OCI-M2 (cell line): Measurements from ENCODE around the gene IFNAR2.
"Not testable (repeated sequence)": the region's sequence is repeated elsewhere in the genome, so short reads cannot be mapped to it uniquely, and the experiment has no call there.

Experiments used
- DNase-seq: peaks from one replicate; lab custom pipeline; 2025; ENCODE audit not compliant: unreplicated experiment; lab: John Stamatoyannopoulos, UW

IFNAR2 gene

DNA sequence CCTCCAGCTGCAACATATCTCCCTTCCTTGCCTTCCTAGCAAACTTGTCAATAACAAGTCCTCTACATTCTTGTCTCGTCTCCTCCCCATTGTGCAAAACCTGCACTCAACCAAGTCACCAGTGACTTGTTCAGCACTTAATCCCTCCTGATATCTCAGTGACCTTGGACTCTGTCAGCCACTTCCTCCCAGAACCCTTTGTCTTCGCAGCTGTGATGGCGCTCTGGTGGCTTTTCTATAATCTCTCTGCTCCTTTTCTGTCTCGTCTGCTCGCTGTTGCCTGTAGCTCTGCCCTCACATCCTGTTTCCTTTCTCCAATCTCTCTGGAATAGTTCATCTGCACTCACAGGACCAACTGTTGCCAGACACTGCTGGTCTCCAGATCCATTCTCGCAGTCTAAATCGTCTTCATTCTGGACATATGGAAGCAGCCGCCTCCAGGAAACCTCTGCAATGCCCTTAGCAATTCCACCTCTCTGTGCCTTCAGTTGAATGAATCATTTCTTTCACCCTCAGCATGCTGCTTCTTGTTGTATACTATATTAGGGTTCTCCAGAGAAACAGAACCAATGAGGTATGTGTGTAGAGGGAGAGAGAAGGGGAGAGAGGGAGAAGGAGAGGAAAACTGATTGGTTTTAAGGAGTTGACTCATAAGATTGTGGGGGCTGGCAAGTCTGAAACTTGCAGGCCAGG is 17.4 kb upstream of the IFNAR2 start:
- no peak for DNase-seq

- no peak for DNase-seq
Measured at GRCh38 chr21:33214056-33214455, 15.7 kb upstream of the IFNAR2 start.

- DNase-seq = no peak
Measured at GRCh38 chr21:33217138-33217520, 12.6 kb upstream of the IFNAR2 start.

- no peak for DNase-seq
Measured at GRCh38 chr21:33219300-33219699, 10.4 kb upstream of the IFNAR2 start.

GRCh38 chr21:33219954-33220353 is 9.8 kb upstream of the IFNAR2 start:
- no peak for DNase-seq

DNA sequence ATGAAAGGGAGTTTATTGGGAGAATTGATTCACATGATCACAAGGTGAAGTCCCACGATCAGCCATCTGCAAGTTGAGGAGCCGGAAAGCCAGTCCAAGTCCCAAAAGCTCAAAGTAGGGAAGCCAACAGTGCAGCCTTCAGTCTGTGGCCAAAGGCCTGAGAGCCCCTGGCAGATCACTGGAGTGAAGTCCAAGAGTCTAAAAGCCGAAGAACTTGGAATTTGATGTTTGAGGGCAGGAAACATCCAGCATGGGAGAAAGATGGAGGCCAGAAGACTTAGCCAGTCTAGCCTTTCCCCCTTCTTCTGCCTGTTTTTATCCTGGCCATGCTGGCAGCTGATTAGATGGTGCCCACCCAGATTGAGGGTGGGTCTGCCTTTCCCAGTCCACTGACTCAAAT is 4.4 kb upstream of the IFNAR2 start:
- not testable (repeated sequence) for DNase-seq

GRCh38 chr21:33228455-33228854 is 1.3 kb upstream of the IFNAR2 start:
- no peak for DNase-seq

DNA sequence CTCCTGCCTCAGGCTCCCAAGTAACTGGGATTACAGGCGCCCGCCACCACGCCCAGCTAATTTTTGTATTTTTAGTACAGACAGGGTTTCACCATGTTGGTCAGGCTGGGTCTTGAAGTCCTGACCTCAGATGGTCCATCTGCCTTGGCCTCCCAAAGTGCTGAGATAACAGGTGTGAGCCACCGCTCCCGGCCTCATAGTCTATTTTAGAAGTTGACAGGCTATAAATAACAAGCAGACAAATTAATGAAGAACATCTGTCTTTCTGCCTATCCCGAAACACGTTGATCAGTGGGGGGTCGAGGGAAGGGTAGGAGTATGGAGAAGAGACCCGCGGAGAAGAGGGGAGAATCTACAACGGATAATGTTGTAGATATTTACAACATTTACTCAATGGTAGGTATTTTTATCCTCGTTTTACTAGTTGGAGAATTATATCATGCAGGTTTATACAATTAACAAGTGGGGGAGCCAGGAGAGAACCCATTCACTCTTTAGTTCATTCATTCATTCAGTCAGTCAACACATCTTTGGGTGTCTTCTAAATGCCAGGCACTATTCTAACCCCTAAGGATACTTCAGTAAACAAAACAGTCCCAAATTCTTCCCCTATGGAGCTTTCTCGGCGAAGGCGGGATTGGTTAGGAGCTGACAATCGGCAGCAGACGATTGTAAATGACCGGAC is 497 bp upstream of the IFNAR2 start:
- DNase-seq = no peak

DNA sequence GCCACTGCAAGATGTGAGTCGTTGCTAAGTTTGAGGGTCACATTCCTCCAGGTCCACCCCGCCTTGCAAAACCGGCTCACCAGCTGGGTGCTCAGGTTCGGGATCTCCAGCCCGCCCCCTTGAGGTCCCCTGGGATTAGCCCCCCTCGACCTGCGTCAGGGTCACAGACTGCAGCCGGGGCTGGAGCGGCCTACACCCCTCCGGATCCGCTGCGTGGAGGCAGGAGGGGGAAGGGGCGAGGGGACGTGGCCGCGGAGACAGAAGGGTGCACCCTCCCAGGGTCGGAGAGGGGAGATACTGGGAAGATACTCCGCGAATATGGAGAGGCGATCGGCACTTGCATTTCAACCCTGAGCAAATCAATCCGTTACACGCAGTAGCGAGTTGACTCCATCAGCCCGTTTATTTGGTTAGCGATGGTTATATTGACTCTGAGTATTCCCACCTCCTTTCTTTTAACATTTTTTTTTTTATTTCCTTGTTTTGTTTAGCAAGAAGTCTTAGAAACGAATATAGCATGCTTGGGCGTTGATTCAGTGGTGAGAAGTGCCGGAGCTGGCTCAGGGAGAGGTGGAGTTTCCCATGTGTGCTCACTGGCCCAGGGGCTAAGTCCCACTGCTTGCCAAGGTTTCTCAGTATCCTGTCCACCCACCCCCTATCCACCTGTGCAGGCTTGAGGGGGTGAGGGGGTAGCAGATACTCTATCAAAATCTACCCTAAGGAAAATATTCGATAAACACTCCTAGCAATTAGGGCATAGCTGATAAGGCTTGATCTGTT is 997 bp downstream of the IFNAR2 start:
- no peak for DNase-seq

DNA sequence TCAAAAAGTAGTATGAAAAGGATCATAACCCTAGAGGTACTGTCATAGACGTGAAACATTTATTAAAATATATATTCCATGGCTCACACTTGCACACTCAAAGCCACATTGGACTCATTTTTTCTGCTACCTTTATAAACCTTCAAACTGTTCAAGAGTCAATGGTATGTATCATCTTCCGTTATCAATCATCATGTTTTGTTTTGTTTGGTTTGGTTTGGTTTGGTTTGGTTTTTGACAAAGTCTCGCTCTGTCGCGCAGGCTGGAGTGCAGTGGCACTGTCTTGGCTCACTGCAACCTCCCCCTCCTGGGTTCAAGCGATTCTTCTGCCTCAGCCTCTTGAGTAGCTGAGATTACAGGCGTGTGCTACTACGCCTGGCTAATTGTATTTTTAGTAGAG is 1.8 kb downstream of the IFNAR2 start:
- no peak for DNase-seq

DNA sequence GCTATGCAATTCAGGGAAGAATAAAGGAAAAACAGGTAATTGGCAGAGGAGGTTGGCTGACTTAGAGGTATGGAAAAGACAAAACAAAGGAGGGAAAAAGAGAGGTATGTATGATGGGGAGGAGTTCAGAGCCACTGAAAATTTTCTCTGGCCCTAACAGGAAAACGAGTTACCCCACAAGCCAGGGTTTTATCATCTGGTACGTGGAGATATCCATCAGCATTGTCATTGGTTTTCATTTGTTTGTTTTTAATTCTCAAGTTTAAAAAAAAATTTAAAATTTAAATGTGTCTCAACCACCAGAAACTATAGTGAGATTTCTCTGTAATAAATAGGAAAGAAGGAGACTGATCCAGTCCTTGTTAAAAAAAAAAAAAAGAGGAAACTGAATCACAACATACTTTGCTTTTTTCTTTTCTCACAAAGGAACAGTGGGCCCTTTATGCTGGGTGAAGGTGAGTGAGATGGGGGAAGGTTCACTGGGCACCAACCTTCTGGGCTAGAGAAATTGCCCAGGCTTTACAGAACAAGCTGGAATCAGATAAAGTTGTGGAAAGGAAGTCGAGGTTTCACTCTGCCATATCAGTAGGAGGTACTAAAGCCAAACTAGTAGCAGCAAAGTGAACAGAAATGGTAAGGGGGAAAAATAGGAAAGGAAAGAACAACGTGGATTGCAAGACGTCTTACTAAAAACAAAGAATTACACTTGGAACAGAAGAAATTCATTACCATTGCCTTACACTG is 2.7 kb downstream of the IFNAR2 start:
- no peak for DNase-seq

DNA sequence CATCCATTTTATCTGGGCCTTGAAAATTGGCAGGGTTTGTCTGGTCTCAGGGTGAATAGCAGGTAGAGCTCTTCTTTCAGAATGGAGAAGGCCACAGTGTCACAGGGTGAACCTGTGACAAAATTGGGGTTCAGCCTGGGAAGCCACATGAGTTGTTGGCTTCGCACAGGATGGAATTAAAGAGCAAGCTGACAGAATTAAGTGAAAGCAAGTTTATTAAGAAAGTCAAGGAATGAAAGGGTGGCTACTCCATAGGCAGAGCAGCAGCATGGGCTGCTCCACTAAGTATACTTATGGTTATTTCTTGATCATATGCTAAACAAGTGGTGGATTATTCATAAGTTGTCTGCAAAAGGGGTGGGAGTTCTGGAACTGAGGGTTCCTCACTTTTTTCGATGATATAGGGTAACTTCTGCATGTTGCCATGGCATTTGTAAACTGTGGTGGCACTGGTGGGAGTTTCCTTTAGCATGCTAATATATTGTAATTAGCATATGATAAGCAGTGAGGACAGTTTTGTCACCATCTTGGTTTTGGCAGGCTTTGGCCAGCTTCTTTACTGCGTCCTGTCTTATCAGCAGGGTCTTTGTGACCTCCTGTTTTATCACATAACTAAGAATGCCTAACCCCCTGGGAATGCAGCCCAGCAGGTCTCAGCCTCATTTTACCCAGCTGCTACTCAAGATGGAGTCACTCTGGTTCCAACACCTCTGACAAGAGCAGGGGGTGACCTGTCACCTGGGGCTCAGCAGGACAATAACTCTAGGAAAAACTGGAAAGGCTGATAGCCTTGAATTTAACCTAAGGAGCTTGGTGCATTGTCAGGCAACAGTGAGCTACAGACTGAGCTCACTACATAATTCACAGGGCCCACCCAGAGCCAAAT is 5.1 kb downstream of the IFNAR2 start:
- no peak for DNase-seq

GRCh38 chr21:33236013-33236686 is 6.4 kb downstream of the IFNAR2 start:
- DNase-seq = no peak

- DNase-seq = no peak
Measured at GRCh38 chr21:33236766-33237165, 7.0 kb downstream of the IFNAR2 start.

- DNase-seq = no peak
Measured at GRCh38 chr21:33237486-33237885, 7.7 kb downstream of the IFNAR2 start.

DNA sequence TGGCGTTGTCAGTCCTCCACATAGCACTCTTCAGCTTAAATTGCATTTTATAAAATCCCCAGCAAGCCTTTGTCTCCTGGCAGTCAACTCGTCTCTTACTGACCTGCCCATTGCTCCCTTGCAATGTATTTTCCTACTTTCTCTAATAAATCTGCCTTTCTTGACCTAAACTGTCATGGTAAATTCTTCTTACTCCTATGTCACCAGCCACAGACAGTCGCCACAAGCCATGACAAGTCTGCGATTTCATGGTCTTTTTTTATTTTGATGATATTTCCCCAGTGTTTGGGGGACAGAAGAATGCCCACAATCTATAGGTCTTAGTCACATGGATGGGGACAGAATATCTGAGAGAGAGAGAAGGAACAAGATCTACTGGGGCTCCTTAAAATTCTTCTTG is 8.4 kb downstream of the IFNAR2 start:
- no peak for DNase-seq

DNA sequence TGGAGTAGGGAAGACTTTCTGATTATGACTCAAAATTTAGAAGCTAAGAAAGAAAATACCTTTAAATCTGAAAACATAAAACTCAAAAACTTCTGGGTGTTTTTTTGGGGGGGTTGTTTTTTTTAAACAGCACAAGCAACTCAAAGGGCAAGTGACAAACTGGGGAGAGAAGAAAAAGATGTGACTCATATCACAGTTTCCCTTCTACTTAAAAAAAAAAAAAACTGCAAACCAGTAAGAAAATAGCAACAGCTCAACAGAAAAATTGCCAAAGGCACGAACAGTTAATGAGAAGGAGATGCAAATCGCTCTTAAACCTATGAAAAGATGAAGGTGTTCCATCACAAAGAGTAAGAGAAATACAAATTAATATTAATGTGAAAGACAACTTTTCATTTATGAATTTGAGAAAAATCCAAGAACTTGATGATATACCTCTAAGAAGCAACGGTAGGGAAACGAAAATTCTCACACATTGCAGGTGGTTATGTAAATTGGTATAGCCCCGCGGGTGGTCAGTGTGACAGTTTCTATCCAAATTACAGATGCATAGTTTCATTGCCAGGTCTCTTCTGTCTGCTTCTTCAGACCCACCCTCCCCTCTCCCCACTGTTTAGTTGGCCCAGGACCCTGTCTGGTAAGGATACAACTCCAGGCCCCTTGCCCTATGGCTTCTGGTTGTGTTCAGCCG is 9.0 kb downstream of the IFNAR2 start:
- no peak for DNase-seq

DNA sequence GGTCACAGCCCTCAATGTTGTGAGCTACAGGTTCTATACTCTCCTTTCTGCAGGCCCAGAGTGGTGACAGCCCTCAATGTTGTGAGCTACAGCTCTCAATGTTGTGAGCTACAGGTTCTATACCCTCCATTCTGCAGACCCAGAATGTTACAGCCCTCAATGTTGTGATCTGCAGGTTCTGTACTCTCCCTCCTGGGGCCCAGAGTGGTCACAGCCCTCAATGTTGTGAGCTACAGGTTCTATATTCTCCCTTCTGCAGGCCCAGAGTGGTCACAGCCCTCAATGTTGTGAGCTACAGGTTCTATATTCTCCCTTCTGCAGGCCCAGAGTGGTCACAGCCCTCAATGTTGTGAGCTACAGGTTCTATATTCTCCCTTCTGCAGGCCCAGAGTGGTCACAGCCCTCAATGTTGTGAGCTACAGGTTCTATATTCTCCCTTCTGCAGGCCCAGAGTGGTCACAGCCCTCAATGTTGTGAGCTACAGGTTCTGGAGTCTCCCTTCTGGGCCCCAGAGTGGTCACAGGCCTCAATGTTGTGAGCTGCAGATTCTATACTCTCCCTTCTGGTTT is 9.9 kb downstream of the IFNAR2 start:
- not testable (repeated sequence) for DNase-seq

DNA sequence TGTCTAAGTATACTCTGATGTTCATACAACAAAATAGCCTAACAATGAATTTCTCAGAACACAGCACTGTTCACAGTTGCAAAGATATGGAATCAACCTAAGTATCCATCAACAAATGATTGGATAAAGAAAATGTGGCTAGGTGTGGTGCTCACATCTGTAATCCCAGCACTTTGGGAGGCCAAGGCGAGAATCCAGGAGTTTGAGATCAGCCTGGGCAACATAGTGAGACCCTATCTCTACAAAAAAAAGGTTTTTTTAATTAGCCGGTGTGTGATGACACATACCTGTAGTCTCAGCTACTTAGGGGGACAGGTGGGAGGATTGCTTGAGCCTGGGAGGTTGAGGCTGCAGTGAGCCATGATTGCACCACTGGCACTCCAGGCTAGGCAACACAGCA is 10.7 kb downstream of the IFNAR2 start:
- DNase-seq = no peak
